Osteocyte (in vitro differentiated cells): ENCODE measurements around the gene COL5A2. TPM values are rescaled to one million over a fixed set of nuclear protein-coding genes. Genes with fewer than 3 reads are reported as not detected.
A peak's percentile ranks its signal among the peaks of the same experiment; 100 is the strongest.

Source experiments
- DNase-seq: peaks from one replicate; pipeline ENCODE4 v3.0.0; 2021; ENCODE audit warnings: mixed read lengths; ENCODE audit not compliant: unreplicated experiment; ENCODE audit errors: extremely low spot score
- H3K27ac Mint-ChIP-seq: one replicate; pipeline ENCODE4 v1.8.0; 2021; ENCODE audit warnings: mild to moderate bottlenecking, mixed read lengths; ENCODE audit not compliant: unreplicated experiment
- H3K27me3 Mint-ChIP-seq: one replicate; pipeline ENCODE4 v1.8.0; 2021; ENCODE audit warnings: mixed read lengths; ENCODE audit not compliant: unreplicated experiment
- H3K36me3 Mint-ChIP-seq: one replicate; pipeline ENCODE4 v1.8.0; 2021; ENCODE audit warnings: mixed read lengths; ENCODE audit not compliant: unreplicated experiment
- H3K4me1 Mint-ChIP-seq: one replicate; pipeline ENCODE4 v1.8.0; 2021; ENCODE audit warnings: mixed read lengths; ENCODE audit not compliant: unreplicated experiment
- H3K4me3 Mint-ChIP-seq: one replicate; pipeline ENCODE4 v1.8.0; 2021; ENCODE audit warnings: mild to moderate bottlenecking, moderate library complexity, mixed read lengths; ENCODE audit not compliant: unreplicated experiment
- H3K9me3 Mint-ChIP-seq: one replicate; pipeline ENCODE4 v1.8.0; 2021; ENCODE audit warnings: mixed read lengths; ENCODE audit not compliant: unreplicated experiment
- CTCF ChIP-seq: fragments of 200-600 bp; sonication (generic); IDR thresholded peaks from 2 replicates; pipeline ENCODE4 v1.5.0; 2021; ENCODE audit warnings: antibody characterized with exemption, mild to moderate bottlenecking, moderate library complexity
- long read RNA-seq: library from polyadenylated mRNA; unstranded; transcript quantifications from one replicate; pipeline ENCODE4 v2.0.0, GENCODE V29; 2021
- total RNA-seq: library from RNA; stranded (reverse); gene quantifications from 2 replicates; pipeline ENCODE4 v1.2.1, GENCODE V29; 2021

COL5A2 gene
- 1,873 and 1,955 TPM in 2 replicates for total RNA-seq
- long read RNA-seq, full-length matches to known transcripts, result 316 of 2,676 reads
- long read RNA-seq, partial matches to known transcripts, result 2,124 of 2,676 reads
- long read RNA-seq, other reads (novel, unspliced or antisense), result 236 of 2,676 reads

GRCh38 chr2:189179570-189179950, at the start of gene COL5A2:
COL5A2 (minus strand) TSS chr2:189179761; CDS start chr2:189179604, 157 bp downstream.
- peaks cover 20% of the 10 kb centered on the region for H3K36me3 Mint-ChIP-seq
- peak within 1 kb of the TSS; percentile 94 for H3K27ac Mint-ChIP-seq
- TF ChIP-seq CTCF, result no peak
- H3K4me1 Mint-ChIP-seq, result peaks cover 19% of the 10 kb centered on the region
- peak; percentile 92 for DNase-seq
- H3K27me3 Mint-ChIP-seq, result no peaks in the 10 kb centered on the region
- no peaks in the 10 kb centered on the region for H3K9me3 Mint-ChIP-seq
- H3K4me3 Mint-ChIP-seq, result peak within 1 kb of the TSS; percentile 88

- no peaks in the 10 kb centered on the region for H3K27me3 Mint-ChIP-seq
- peaks cover 4% of the 10 kb centered on the region for H3K36me3 Mint-ChIP-seq
- no peak overlapping the region for H3K27ac Mint-ChIP-seq
- no peak overlapping the region for H3K4me3 Mint-ChIP-seq
- H3K4me1 Mint-ChIP-seq, result peaks cover 38% of the 10 kb centered on the region
- H3K9me3 Mint-ChIP-seq, result peaks cover 16% of the 10 kb centered on the region
- DNase-seq, result no peak
- TF ChIP-seq CTCF, result no peak
These were observed 46.5 kb upstream of the COL5A2 start for GRCh38 chr2:189226017-189226416.

GRCh38 chr2:189225032-189225431, 45.5 kb upstream of the COL5A2 start:
- Mint-ChIP-seq H3K4me1 (peaks cover 44% of the 10 kb centered on the region), H3K9me3 (peaks cover 16% of the 10 kb centered on the region), H3K27me3 (no peaks in the 10 kb centered on the region), H3K27ac (no peak overlapping the region), H3K4me3 (no peak overlapping the region), H3K36me3 (peaks cover 4% of the 10 kb centered on the region)
- no peak for DNase-seq
- TF ChIP-seq CTCF, result no peak

- Mint-ChIP-seq H3K4me1 (peaks cover 60% of the 10 kb centered on the region), H3K36me3 (peaks cover 4% of the 10 kb centered on the region), H3K9me3 (peaks cover 5% of the 10 kb centered on the region), H3K4me3 (peak overlapping the region; percentile 58), H3K27ac (peak overlapping the region; percentile 91), H3K27me3 (no peaks in the 10 kb centered on the region)
- DNase-seq, result no peak
- TF ChIP-seq CTCF, result no peak
These were observed 43.0 kb upstream of the COL5A2 start for GRCh38 chr2:189222468-189223105.

GRCh38 chr2:189221811-189222467, 42.4 kb upstream of the COL5A2 start:
- TF ChIP-seq CTCF, result no peak

More at GRCh38 chr2:189221811-189222467, 42.4 kb upstream of the COL5A2 start:
- peaks cover 65% of the 10 kb centered on the region for H3K4me1 Mint-ChIP-seq
- DNase-seq, result no peak
- no peaks in the 10 kb centered on the region for H3K9me3 Mint-ChIP-seq
- peaks cover 2% of the 10 kb centered on the region for H3K36me3 Mint-ChIP-seq
- H3K27ac Mint-ChIP-seq, result peak overlapping the region; percentile 91
- H3K4me3 Mint-ChIP-seq, result peak overlapping the region; percentile 58
- H3K27me3 Mint-ChIP-seq, result no peaks in the 10 kb centered on the region
